ENCODE results near the gene MYO18A. TPM values are rescaled to one million over a fixed set of nuclear protein-coding genes. Genes with fewer than 3 reads are reported as not detected.

Gene MYO18A
- total and polyA plus RNA-seq, 10 of the 15 experiments (the other 5 are each of a cell fraction or from before 2014, with no cell fraction given), result 2.9 to 66.0 (median 24.5) TPM

- TF ChIP-seq ZBTB40 (IDR thresholded peaks at IDR 0.05; ENCODE audit: borderline replicate concordance), result no peak
- no peak for TF ChIP-seq SUPT20H (IDR thresholded peaks at IDR 0.05; ENCODE audit: borderline replicate concordance, control insufficient read depth, low read depth, low read length)
- no peak for TF ChIP-seq CEBPB (IDR thresholded peaks at IDR 0.05; ENCODE audit: borderline replicate concordance in 1 of 2, low read depth in 2 of 2, low read length in 2 of 2)
- no peak for TF ChIP-seq EZH2 (IDR thresholded peaks at IDR 0.05; ENCODE audit: borderline replicate concordance, control insufficient read depth, low read depth, low read length)
- TF ChIP-seq ELK1 (IDR thresholded peaks at IDR 0.05; ENCODE audit: low read depth, low read length), result no peak
- TF ChIP-seq RBBP5 (conservative IDR thresholded peaks at IDR 0.05), result no peak
- no peak for TF ChIP-seq JUND (IDR thresholded peaks at IDR 0.05; ENCODE audit: low read depth, low read length)
- no peak for TF ChIP-seq PAX8 (IDR thresholded peaks at IDR 0.05)
- peak; percentile 98 for TF ChIP-seq SMARCA5 (IDR thresholded peaks at IDR 0.05)
- TF ChIP-seq SREBF2 (IDR thresholded peaks at IDR 0.05; ENCODE audit: low read length), result no peak
- no peak for TF ChIP-seq NFYA (IDR thresholded peaks at IDR 0.05; ENCODE audit: borderline replicate concordance, low read depth, low read length)
- no peak for TF ChIP-seq EED (IDR thresholded peaks at IDR 0.05; ENCODE audit: low read depth)
- no peak for TF ChIP-seq JUNB (IDR thresholded peaks at IDR 0.05)
- TF ChIP-seq SREBF1 (IDR thresholded peaks at IDR 0.05; ENCODE audit: low read length), result no peak
- TF ChIP-seq NFYB (IDR thresholded peaks at IDR 0.05; ENCODE audit: insufficient read depth, low read depth, low read length), result 0 out of 2 replicates have a peak, but pooled peaks have one; percentile 52
- no peak for TF ChIP-seq KDM1A (IDR thresholded peaks at IDR 0.05; ENCODE audit: borderline replicate concordance)
- no peak for TF ChIP-seq ZNF274 (IDR thresholded peaks at IDR 0.05; ENCODE audit: insufficient read depth, insufficient read length)
- TF ChIP-seq RELB (IDR thresholded peaks at IDR 0.05; ENCODE audit: low read depth), result no peak
- TF ChIP-seq HDAC6 (IDR thresholded peaks at IDR 0.05; ENCODE audit: unreplicated experiment), result no peak
- TF ChIP-seq ESRRA (IDR thresholded peaks at IDR 0.05; ENCODE audit: low read length), result no peak
- no peak for TF ChIP-seq IKZF2 (IDR thresholded peaks at IDR 0.05)
- TF ChIP-seq DPF2 (IDR thresholded peaks at IDR 0.05), result no peak; the same call in 1 of the 2 replicates
- TF ChIP-seq STAT1 (conservative IDR thresholded peaks at IDR 0.05), result 0 out of 2 replicates have a peak, but pooled peaks have one; percentile 59
- no peak for TF ChIP-seq FOXK2 (IDR thresholded peaks at IDR 0.05)
- TF ChIP-seq POLR2AphosphoS5 (IDR thresholded peaks at IDR 0.05; ENCODE audit: low read length), result peak; percentile 72
- TF ChIP-seq MTA2 (IDR thresholded peaks at IDR 0.05; ENCODE audit: low read depth), result no peak
- TF ChIP-seq NR2C2 (IDR thresholded peaks at IDR 0.05; ENCODE audit: borderline replicate concordance, control insufficient read depth, insufficient read length, low read depth), result no peak
Observed at GRCh38 chr17:29148790-29149430, 31.3 kb downstream of the MYO18A start (continued).

Data from GM12878 (cell line).